ENCODE measurements around the gene KIF21B.

KIF21B gene

DNA sequence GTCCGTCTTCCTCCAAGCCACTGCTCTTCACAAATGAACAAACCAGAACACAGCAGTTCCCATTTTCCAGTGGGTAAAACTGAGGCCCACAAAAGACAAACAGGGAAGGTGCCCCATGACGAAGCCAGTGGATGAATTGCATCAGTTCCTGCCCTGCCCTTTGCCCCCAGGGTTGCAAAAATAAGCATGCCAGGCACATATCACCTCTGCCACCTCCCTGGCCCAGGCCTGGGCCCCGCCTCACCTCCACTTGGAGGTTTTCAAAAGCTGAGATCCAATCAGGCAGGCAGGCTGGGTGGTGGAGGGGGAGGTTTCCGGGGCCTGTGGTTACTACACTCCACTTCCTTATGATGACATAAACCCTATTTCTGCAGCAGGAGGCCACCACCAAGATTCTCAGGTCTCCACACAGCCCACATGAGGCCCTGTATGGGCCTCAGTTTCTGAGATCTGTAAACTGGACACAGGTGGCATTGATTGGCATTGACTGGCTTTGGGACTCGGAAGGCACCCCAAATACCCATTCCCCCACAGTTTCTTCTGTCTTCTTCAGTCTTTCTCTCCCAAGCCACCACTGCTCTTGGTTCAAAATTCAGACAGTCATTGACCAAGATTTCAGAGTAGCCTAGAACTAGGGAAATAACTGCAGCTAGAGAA, 4.1 kb downstream of the KIF21B start:
- DNase-seq, result no peak

DNA sequence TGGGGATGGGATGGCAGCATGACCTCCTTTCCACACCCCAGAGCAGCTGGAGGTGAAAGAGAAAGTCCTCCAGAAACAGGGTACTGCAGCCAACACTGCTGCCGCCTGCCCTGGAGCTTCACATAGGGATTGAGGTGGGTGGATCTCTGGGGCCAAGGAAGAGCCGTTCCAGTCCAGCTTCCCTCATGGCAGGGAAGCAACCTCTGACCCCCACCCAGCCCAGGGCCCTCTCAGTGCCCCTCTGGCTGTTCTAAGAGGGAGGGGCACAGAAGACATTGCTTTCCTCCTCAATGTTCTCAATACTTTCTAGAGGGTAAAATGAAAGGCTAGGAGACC, 5.7 kb downstream of the KIF21B start:
- no peak for DNase-seq

DNA sequence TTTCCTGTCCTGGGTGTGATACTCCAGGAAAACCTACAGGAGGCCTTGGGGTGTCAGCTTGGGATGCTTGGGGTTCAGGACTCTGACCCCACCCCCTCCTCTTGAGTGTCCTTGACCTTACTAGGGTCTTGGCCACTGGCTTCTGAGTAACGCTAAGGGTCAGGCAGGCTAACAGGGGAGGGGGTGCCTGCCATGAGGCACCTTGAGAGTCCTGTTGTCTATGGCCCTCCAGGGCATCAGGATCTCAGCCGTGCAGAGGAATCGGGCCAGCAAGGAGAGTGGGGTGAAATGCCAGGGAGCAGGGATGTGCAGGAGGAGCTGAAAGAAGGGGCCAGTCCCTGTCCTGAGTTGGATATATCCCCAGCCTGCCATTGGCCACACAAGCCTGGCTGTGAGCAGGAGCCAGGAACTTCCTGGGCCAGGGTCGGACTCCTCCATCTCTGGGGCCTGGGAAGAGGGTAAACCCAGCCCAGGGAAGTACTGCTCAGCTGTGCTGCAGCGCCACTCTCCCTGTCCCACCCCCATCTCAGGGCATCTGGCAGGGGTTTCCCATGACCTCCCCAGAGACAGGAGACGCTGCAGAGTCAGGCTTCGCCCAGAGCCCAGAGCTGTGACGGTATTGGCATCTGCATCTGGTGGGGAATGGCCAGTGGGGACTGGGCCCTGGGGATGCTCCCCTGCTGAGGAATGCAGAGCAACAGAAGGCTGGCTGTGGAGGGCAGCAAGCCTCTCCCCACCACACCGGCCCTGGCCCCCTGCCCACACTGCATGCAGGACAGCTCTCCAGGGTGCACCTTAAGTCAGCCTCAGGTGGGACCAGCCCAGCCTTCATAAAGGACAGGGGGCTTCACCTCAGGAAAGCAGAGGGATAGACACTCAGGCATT, 6.3 kb downstream of the KIF21B start:
- no peak for DNase-seq

DNA sequence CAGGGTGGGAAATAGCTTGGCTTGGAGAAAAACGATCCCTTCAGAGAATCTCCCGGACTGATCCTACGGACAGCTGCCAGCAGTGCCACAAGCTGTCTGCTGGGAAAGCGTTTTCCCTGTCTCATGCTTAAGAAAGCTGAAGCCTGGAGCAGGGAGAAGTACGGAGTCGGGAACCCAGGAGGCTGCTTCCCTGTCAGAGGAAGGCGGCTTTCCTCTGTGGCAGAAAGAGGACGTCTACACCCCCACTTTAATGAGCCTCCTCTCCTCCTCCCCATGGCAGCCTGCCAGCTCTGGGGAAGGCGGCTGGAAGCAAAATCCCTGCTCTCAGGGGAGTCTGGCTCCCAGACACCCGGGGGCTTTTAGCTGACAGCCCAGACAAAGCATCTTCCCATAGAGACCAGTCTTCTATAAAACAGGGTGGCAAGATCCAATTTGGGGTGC, 7.3 kb downstream of the KIF21B start:
- peak; percentile 80 for DNase-seq

DNA sequence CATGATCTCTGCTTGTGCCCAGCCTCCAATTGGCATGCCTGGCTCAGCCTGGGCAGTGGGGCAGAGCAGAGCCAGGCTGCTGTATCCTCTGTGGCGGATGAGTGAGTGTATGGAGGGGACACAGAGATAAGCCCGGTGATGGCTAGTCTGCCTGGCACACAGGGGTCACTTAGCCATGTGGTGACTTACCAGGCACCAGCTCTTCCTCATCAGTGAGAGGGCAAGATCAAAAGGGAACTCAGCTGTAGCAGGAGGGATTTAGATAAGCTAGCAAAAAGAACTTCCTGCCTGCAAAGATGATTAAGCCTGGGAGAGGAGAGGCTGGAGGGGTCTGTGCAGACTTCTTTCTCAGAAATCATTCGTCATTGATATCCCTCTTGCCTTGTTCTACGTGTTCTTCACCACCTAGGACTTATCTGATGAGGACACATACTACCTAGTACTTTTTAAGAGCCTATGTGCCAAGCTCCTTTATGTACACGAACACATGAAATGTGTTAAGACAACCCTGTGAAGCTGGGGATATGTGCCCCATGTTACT, 7.9 kb downstream of the KIF21B start:
- no peak for DNase-seq

DNA sequence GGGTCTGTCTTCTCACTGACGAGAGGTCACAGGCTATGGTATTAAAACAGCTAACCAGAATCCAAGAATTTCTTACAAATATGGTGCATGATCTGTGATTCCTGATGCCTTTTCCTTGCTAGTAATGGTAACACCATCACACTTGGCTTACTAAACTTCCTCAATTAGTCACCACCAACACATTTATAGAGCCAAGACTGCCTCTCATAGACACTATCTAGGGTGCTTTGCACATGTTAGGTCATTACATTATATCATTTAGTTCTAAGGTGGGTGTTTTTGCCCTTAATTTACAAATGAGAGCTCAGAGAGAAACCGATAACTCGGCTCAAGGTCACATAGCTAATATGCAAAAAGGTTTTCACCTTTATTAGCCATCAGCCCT, 8.7 kb downstream of the KIF21B start:
- DNase-seq, result no peak

DNA sequence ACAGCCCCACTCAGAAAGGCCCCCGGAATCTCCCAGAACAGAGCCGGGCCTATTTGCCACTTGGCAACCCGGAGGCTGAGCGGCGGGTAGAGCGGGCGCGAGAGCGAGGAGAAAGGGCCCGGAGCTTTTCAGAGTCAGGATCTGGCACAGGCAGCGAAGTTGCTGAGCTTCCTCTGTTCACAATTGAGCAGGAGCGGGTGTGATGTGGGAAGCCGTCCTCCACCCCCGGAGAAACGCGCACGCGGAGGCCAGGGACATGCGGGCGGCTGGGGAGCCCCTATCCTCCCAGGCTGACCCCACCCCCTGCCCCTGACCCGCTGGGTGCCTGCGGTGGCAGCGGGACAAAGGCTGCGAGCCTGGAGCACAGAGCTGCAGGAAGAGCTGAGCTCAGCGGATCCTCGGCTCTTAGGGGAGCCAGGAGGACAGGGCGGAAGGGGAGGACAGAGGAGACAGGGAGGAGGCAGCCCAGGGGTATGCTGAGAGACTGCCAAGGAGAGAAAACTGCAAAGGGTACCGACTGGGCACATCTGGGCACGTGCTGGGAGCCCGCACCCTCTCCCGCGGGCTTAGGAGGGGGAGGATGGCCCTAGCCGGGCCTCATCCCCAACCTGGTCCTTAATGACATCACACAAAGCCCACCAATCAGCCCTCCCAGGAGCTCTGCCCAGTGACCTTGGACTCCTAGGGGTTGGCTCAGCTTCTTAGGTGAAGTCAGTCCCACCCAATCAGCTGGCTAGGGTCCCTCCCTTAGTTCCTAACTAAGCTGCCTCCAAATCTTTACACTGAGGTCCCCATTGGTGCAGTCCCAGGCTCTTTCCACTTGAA, 9.3 kb downstream of the KIF21B start:
- DNase-seq, result no peak

DNA sequence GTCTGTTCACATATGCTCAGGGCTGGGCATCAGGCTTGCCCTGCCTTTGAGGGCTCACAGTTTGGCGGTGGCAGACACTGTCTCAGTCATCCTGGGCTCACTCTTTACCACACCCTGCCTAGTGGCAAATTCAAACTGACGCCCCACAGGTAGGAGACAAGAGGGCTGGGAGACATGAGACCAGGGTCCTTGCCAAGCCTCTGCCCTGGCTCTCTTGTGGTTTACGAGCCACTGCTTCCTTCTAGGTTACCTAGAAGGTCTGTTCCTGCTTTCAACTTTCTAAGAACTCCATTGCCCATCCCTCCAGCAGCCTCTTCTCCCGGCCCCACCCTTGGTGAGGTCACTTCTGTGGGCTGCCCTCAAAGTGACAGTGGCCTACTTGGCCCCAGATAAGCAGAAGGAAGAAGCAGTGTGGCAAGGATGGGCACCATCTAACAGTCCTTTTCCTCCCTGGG, 10.5 kb downstream of the KIF21B start:
- no peak for DNase-seq

DNA sequence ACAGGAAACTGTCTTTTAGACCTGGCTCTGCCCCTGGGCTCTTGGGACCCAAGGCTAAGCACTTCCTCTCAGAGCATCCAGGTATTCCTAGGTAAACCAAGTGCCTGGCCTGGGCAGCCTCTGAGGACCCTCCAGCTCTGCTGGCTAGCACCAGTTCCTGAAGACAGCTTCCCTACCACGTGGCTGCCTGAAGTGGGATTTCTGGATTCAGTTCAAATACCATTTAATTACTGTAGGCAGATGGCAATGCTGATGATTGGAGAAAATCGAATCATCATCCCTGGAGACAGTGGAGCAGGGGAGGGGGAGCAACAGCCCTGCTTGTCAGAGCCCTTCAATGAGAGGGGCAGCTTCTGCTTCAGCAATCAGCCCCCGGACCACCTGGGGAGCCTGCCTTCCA, 11.9 kb downstream of the KIF21B start:
- DNase-seq, result peak; percentile 54

DNA sequence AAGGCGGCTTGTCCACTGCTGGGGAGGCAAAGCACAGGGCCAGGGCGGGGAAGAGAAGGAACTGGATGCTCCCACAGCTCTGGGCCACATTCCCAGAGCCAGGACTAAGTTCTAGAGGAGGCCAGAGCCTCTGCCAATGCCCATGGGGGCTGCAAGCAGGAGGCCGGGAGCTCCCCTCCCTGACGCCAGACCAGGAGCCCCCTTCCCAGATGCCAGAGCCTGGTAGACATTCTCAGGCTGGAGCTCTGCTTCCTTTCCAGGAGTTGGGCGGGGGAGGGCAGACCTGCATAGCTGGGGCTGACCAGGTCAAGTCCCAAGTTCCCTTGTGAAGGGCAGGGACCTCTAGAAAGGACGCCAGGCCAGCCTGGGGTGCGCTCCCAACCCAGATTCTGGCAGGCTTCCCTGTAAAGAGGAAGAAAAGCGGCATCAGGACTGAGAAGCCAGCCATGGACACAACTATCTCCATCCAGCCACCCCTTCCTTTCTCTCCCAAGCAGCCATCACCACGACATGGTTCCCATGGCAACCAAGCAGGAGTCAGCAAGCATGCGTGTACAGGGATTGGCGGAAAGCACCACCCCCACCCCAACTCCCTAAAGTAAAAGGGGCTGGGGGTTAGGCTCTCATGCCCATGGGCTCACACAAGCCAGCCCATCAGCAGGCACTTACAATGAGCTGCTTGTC, 13.4 kb downstream of the KIF21B start:
- DNase-seq, result no peak

DNA sequence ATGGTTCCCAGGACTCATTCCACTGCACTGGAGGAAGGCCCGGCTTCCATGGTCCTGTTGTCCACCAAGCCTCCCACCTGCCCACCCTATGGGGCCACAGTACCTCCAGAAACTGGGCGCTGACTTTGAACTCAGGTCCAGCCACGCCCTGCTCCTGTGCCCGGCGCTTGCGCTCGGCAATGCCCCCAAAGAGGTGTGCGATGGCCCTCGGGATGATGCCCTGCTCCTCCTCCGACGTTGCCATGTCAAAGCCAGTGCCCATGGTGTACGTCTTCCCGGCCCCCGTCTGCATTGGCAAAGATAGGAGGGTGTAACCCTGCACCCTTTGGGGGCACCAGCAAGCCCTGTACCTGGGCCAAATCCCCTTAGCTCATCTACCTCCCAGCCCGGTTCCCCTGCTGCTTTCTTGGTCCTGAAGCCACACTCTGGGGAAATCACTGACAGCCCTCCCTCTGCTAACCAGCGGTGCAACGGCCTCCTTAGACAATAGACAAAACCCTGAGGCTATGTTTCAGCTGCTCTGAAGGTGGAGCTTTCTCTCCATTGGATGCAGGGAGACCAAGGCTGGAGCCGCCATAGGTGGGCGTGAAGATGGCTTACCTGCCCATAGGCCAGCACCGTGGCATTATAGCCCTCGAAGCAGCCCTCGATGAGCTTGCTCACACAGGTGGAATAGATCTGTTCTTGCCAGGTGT, 14.7 kb downstream of the KIF21B start:
- peak; percentile 55 for DNase-seq

DNA sequence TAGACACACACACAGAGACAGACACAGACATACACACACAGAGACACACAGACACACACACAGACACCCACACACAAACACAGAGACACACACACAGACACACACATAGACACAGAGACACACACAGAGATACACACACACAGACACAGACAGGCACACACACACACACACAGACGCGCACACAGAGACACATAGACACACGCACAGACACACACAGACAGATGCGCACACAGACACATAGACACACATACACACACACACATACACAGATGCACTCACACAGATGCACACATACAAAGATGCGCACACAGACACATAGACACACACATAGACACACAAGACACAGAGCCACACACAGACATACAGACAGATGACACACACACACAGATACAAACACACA, 16.0 kb downstream of the KIF21B start:
- DNase-seq, result no peak

DNA sequence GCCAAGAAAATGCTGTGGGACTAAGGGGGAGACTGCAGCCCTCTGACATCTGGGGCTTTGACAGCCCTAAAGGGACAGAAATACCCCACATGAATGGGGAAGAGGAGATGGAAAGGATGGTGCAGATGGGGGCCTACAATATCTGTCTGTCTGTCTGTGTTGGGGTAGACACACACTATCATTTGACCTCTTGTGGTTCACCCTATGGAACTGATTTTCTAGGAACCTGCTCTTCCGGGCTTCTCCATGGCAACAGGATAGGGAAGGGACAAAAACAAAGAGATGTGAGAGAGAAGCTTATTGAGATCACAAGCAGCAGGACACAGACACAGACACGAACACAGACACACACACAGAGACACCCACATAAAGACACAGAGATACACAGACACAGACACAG, 17.1 kb downstream of the KIF21B start:
- no peak for DNase-seq

DNA sequence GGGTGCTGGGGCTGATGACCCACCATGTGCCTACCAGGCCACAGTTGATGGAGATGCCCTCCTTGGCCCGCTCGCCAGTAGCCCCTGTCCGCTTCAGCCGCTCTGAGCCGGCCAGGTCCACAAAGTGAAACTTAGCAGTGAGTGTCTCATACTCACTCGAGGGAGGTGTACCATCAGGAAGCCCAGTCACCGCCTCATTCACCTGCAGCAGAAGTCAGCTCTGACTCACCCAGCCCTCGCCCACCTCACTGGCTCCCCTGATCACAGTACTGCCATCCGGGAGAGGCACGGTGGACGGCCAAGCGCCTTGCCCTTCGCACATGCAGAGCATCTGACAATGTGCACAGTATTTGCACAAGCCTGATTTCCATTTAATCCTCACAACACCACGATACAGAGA, 18.8 kb downstream of the KIF21B start:
- no peak for DNase-seq

DNA sequence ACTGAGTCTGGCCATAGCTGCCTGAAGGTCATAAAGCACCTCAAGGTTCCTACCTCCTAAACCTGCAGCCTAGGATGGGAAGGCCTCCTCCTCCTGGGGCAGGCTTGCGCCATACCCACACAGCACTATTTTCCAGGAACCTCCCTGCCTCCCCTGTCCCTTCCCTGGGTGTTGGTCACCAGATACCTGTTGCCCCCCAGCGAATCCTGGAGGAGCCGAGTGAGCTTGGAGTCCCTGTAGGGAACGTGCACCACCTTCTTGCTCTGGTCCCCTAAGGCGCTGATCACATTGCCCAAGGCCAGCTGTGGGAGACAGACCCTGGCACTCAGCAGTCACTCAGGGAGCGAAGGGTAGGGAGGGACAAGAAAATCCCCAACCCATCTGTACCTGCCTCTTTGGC, 19.4 kb downstream of the KIF21B start:
- DNase-seq, result no peak

DNA sequence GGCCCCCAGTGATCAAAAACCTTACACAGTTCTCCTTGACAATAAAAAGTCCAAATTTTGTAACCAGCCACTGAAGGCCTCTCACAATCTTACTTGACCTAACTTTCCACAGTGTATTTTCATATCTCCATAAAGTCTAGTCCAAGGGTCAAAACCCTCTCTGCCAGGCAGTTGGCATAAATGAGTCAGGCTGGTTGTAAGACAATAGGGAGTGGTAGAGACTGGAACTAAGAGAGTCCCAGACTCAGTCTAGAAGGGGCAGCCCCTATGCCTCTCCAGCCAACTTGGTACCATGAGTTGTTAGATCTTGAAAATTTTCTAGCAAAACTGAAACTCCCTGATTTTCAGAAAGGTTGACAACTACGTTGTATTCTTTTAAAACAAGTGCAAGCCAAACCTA, 21.0 kb downstream of the KIF21B start:
- no peak for DNase-seq

DNA sequence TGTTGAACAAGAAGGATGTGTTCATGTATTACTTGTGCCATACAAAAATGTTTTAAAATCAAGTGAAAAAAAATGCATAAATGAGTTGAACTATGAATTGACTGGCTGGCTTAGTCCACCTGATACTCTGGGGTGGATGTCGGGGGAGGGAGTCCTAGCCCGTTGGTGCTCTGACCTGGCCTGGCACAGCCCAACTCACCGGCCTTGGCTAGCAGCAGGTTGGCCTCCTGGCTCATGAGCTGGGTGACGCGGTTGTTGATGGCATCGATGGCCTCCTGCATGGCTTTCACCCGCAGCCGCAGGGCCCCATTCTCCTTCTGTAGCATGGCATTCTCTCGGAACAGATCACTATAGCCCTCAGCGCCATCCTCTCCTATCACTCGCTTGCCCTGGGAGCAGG, 21.6 kb downstream of the KIF21B start:
- no peak for DNase-seq

DNA sequence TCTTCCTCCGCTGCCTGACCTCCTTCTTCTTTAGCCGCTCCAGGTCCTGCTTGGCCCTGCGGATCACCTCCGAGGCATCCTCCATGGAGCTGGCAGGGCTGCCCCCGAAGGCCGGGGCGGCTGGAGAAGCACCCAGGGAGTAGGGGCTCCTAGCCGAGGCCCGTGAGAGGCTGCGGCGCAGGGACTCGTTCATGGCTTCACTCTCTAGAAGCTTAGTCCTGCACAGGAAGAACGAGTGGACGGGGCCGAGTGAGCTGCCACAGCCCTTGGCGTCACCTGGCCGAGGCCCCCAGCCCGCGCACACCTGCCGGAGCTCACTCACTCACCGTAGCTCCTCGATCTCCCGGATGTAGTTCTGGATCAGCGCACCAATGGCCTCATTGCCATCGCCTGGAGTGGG, 23.1 kb downstream of the KIF21B start:
- DNase-seq, result no peak

DNA sequence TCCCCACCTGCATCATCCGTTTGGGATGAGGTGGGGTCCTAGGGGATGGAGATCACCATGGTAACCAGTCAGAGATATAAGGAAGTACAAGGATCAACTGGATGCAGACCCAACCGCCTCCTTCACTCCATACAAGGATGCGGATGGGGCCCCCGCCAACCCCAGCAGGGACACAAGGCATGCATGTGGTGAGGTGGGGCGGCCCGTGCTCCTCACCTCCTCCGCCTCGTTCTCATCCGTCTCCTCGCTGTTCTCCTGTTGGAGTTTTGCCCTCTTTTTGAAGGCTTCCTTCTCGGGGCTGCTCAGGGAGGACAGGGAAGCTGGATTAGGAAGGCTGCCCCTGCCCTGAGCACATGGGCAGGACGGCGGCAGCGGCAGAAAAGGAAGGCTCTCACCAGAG, 23.8 kb downstream of the KIF21B start:
- DNase-seq, result no peak

DNA sequence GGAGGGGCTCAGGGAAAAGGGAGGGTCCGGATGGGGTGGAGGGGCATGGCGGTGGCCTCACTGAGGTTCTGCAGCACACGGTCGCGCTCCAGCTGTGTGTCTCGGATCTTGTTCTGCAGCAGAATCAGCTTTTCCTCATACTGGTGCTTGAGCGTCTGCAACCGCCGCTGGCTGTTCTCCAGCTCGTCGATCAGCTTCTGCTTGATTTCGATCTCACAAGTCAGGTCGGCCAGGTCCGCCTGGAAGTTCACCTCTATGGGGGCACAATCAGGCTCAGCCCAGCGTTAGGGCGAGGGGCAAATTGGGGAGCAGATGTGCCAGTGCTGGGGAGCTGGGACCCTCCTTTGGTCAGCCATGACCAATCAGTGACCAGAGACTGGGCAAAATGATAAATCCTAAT, 25.2 kb downstream of the KIF21B start:
- DNase-seq, result no peak

DNA sequence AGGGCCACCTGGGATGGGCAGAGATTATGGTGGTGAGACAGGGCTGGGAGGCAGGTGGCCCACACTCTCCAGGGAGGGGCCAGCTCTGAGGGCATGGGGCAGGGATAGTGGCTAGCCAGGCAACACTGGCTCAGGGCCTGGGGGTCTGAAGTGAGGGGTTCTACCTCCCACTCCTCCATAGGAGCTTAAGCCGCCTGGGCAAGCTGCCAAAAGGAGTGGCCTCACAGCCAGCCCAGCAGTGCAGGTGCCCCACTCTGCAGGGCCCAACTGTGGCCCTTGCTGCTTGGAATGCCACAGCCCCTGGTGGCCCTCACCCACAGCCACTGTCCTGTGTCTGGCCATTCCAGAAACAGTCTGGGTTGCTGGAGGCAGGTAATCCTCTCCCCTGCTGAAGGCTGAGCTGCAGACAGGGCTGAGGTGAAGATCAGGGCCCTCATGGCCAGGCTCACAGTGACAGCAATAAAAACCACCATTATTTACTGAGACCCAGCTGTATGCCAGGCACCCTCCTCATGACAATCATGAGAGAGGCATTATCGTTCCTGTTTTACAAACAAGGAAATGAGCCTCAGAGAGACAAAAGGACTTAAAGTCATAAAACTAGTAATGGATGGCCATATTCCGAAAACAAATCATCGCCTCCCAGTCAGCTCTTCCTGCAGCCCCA, 31.0 kb downstream of the KIF21B start:
- peak; percentile 15 for DNase-seq
